GM18498 (cell line): ENCODE results near the gene TPM2.
"Not testable (repeated sequence)": the region's sequence is repeated elsewhere in the genome, so short reads cannot be mapped to it uniquely, and the experiment has no call there.

Source experiments
- ATAC-seq: cut with Tn5 transposase; IDR thresholded peaks from one replicate; pipeline ENCODE4 v1.9.1; 2021; ENCODE audit warnings: mild to moderate bottlenecking, moderate library complexity; ENCODE audit not compliant: unreplicated experiment

TPM2 gene

GRCh38 chr9:35656831-35657545, 32.7 kb downstream of the TPM2 start:
- no peak for ATAC-seq

- no peak for ATAC-seq
Measured at GRCh38 chr9:35656348-35656747, 33.4 kb downstream of the TPM2 start.

GRCh38 chr9:35653611-35654010, 36.1 kb downstream of the TPM2 start:
- no peak for ATAC-seq

GRCh38 chr9:35652829-35653209, 36.9 kb downstream of the TPM2 start:
- ATAC-seq, result no peak

- no peak for ATAC-seq
Measured at GRCh38 chr9:35651956-35652828, 37.5 kb downstream of the TPM2 start.

GRCh38 chr9:35650341-35651158, 39.2 kb downstream of the TPM2 start, which contains the start of gene SIT1:
Gene SIT1, minus strand, starts transcription at chr9:35650931. Its CDS starts 78 bp downstream, at chr9:35650853.
- no peak for ATAC-seq

GRCh38 chr9:35649431-35650340, 40.0 kb downstream of the TPM2 start:
- ATAC-seq, result no peak

GRCh38 chr9:35646533-35647265, 43.0 kb downstream of the TPM2 start:
- ATAC-seq, result peak; percentile 91

GRCh38 chr9:35646153-35646532, 43.6 kb downstream of the TPM2 start:
- no peak for ATAC-seq

- ATAC-seq, result not testable (repeated sequence)
Measured at GRCh38 chr9:35645736-35646135, 44.0 kb downstream of the TPM2 start.

GRCh38 chr9:35643046-35643445, 46.7 kb downstream of the TPM2 start:
- no peak for ATAC-seq

- ATAC-seq, result not testable (repeated sequence)
Measured at GRCh38 chr9:35641478-35641877, 48.2 kb downstream of the TPM2 start.

GRCh38 chr9:35640431-35640830, 49.3 kb downstream of the TPM2 start:
- not testable (repeated sequence) for ATAC-seq

- ATAC-seq, result no peak
Measured at GRCh38 chr9:35639631-35640030, 50.1 kb downstream of the TPM2 start.

GRCh38 chr9:35639225-35639624, 50.5 kb downstream of the TPM2 start:
- not testable (repeated sequence) for ATAC-seq

- ATAC-seq, result not testable (repeated sequence)
Measured at GRCh38 chr9:35638751-35639150, 51.0 kb downstream of the TPM2 start.

- not testable (repeated sequence) for ATAC-seq
Measured at GRCh38 chr9:35637427-35637955, 52.2 kb downstream of the TPM2 start.

- ATAC-seq, result not testable (repeated sequence)
Measured at GRCh38 chr9:35636877-35637246, 52.9 kb downstream of the TPM2 start.
